NCI-H69 (cell line): Measurements from ENCODE around the gene ADAT3.

Source experiments
- DNase-seq: peaks from one replicate; lab custom pipeline; 2025; lab: John Stamatoyannopoulos, UW

ADAT3 gene

DNA sequence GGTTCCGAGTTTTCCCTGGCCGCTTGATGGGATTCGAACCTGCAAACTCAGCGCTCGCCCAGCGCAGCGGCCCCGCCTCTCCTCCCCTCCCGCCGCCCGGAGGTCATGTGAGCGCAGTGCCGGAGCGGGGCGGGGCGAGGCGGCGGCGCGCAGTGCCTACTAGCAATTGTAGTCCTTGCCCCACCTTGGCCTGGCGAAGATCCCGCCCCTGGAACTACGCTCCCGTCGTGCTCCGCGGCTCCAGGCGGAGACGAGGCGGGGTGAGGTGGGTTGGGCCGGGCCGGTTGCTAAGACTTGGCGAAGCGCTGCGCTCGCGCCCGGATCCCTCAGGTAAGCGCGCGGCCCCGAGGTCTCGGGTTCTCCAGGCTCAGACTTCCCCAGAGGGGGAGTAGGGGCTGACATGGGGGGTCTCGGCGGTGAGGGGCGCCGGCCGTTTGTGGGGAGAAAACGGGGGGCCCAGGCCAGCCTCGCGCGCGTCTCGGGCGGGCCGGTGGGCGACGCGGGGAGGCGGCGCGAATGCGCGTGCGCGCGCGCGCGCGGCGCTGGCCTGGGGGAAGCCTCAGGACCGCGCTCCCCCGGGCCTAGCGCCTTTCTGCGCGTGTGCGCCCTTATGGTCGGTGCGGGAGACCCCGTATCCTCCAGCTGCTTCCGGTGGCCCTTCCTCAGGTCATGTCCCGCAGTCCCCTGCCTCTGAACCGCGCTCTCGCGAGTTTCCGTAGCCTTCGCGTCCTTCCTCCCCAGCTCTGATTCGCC lies at the start of gene ADAT3, which contains the start of gene SCAMP4:
Gene ADAT3 (plus strand): TSS at position 290 of the 753 bp plus-strand sequence. CDS start 6,649 bp downstream, outside the sequence.
Gene SCAMP4 (plus strand): TSS at position 290 of the 753 bp plus-strand sequence. CDS start 9,621 bp downstream, outside the sequence.
- peak; percentile 99 for DNase-seq

DNA sequence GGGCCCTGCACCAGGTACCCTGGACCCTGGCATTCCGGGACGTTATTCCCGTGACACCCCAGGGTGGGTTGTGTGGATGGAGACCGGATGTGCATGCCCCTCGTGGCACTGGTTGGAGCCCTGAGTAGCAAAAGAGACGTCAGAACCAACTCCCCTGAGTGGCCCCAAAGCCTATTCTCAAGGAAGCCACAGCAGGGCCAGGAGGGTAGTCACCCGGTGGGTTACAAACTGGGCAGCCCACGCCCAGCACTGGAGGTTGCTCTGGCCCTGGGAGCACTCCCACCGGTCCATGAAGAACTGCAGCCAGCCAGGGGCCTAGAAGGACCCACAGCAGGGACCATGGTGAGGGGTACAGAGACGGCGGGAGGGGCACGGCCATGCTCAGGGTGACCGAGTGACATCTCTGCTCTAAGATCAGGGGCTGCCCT lies 49.4 kb upstream of the ADAT3 start:
- peak; percentile 48 for DNase-seq

DNA sequence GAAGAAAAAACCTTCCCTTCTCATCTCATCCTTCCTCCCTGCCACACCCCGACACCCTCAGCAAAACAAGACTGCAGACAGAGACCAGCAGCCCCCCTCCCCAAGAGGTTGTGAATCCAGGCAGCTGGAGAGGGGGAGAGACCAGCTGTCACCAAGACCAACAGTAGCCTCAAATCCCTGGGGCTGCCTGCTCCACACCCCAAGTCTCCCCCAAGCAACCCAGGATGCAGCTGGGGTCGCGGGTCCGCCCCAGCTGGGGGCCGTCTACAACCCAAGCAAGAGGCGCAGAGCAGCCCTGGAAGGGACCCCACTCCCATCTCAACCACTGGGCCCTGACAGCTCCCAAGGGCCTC lies 48.9 kb upstream of the ADAT3 start:
- DNase-seq, result peak; percentile 63

DNA sequence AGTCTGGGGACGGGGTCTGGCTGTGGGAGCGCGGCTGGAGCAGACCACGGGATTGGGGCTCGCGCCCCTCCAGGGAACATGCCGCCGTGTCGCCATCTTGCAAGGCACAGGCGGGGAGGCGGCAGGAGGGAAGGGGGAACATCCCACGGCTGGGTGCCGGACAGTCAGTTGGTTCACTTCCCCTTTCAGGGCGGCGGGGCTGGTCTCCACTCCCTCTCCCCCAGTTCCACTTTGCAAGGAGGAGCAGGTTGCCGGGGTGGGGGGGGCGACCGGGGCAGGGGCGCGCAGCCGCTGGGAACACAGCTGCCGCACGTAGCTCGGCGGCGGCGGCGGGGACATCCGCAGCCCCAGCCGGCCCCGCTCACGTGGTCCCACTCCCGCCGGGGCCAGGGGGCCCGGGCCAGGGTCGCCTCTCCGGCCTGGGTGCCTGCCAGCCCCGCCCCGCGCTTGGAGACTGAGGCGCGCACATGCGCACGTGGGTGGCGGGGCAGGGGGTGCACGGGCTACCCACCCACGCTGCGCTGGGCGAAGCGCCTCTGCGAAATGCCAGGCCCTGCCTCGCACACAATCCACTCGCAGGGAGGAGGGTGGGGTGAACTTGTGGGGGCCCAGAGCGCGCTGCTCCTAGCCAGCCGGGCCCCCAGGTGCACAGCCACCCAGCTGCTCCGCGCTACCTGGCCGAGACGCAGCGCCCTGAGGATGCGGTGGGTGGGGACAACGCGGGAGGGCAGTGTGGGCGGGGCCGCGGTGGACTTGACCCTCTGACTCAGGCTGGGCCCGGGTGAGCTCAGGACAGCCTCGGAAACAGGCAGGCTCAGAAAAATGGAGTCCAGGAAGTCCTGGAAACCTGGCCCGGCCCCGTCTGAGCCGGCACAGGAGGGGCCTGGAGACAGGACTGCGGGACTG lies 48.2 kb upstream of the ADAT3 start:
- peak; percentile 82 for DNase-seq

DNA sequence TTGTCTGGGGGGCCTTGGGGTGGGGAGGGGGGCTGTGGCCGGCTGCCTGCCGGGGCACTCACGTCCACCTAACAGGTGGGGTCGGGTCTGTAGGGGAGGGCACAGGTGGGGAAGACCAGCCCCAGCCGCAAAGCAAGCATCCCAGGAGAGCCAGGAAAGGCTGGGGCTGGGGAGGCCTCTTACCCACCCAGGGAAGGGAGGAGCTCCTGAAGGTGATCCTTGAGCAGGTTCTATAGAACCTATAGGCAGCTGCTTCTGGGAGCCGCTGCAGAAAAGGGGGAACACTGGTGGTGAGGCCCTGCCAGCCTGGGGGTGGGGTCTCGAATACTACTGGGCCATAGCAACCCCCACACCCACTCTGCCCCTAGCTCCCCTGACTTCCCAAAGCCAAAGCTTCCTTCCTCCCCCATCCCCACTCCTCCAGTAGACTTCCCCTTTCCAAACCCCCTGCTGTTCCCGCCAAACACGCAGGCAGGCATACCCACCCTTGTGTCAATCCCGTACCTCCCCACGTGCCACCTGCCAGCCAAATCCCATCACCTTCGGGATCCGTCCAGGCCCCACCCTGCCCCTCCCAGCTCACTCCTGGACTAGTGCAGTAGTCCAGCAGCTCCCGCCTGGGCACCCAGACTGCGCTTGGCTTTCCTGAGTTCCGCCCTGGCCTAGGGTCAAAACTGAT lies 47.4 kb upstream of the ADAT3 start:
- peak; percentile 54 for DNase-seq

DNA sequence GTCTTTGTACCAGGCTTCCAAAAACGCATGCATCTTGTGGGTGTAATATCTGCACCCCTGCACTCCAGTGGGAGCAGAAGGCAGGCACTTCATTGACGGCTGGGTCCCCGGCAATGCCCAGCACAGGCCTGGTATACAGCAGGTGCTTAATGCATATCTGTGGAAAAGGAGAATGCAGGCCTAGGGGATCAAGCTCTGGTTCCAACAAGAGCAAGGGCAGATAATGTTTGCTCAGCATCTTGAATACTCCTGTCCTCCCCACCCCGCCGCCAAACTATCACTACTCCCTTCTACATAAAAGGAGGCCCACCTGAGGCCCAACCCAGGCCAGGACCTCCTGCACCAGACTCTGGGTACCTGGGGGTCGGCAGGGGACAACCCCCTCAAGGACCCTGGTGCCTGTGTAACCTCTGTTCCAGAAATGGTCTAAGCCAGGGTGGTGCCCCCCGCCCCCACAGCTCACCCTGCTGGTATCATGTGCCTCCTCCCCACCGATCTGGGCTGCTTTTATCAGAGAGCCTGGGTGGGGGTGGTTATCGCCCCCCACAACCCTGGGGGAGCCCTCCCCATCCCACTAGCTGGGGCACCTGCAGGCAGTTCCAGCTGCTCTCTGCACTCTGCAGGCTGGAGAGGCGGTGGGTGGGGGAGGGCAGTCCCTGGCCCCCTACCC lies 46.7 kb upstream of the ADAT3 start:
- no peak for DNase-seq

DNA sequence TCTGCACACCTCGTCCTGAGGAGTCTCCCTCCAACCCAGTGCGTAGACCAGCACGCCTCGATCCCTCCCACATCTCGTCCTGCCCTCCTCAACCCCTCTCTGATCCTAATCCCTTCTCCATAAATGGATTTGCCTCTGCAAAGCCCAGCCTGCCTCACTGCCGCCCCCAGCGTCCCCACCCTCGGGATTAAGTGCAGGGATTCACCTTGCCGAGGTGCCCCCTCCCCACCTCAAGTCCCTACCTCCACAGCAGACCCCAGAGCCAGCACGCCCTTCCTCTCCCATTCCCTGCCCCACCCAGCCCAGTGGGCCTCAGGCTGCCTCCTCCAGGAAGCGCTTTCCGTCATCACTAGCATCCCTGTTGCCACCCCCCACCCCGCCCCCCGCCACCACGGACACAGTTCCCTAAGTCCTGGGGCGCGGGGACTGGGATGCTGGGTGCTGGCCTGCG lies 45.8 kb upstream of the ADAT3 start:
- DNase-seq, result no peak

DNA sequence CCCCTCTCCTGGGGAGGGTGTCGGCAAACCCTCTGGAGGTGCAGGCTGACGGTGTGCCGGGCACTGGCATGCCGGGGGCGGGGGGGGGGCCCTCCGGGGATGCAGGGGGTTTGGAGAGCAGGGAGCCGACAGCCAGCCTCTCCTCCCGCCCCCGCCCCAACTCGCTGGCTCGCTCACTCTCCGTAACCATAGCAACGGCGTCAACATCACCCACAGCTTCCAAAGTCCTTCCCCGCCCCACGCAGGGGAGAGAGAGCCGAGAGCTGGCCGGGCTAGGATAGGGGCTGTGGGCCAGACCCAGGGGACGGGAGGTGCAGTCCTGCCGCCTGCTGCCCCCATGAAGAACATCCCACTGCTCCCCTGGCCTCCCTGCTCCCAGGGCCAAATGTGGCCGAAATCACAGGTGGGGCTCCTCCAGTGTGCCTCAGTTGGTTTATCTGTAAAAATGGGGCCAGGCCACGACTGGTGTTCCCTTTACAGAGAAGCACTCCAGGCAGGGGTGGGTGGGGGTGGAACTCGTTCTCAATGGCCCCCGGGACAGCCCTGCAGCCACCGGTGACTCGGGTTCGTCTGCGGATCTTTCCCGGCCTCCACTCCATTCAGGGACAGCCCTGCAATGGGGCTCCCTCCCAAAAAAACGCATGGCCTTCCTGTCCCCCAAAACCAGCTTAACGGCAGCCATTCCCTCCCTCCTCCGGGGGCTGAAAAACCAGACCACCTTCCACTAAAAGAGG lies 45.0 kb upstream of the ADAT3 start:
- DNase-seq, result peak; percentile 86

DNA sequence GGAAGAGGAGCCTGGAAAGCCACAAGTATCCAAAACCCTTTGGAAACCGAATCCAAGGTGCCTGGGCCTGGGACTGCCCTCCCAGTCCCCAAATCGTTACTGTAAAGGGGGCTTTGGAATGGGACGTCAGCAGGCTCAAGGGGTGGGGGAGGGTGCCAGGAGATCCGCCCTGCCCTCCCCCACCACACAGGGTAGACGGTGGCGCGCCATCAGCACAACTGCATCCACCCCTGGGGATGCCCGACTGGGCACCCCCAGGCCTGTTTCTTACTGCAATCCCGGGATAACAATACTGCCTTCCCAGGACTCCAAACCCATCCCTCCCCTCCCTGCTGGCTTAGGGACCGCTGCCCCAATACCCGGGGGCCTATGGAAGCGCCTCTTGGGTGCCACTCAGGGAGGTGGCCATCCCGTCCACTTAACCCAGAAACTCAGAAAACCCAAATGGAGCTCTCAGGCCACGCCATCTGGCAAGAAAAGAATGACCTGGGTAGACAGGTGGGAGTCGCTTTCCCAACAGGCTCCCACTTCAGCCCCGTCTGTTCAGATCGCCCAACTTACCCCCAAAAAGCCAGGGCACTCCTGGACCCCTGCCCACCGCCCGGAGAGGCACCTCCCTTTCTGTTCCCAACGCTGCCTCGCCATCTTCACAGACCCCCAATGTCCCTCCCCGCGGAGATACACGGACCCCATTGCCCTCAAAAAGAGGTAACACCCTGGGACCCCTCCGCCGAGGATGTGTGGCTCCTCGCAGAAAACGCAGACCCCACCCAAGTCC lies 44.2 kb upstream of the ADAT3 start:
- DNase-seq, result peak; percentile 27

DNA sequence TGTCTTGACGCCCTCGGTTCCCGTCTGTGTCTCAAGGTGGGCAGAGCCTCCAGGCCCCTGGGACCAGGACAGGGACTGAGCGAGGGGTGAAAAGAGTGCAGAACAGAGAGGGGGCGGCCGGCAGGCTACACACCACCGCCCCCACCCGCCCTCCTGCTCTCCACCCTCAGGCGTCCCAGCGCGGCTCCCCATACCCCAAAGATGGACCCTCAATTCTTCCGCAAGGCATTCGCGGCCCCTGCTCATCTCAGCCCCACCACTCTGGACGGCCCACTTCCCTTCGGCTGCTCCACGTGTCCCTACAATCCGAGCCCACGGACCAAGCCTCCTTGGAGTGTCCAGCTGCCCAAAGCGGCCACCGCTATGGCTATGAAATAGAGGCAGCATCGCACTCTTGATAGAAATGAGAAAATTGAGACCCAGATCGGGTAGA lies 43.6 kb upstream of the ADAT3 start:
- DNase-seq, result peak; percentile 38

DNA sequence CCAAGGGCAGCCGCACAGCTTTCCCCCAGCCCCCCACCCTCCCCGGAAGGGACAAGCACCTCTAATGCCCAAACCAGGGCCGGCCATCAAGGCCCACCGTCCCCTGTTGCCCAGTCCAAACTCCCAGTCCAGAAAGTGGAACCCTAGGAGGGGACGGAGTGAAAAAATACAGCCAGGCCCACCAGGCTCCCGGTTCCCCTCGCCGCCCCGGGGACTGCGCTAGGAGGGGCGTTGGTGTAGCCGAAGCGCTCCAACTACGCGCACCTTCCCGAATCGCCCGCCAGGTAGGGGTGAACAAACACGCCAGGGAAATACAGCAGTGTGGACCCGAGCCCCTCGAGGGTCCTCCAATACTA lies 43.2 kb upstream of the ADAT3 start:
- no peak for DNase-seq

DNA sequence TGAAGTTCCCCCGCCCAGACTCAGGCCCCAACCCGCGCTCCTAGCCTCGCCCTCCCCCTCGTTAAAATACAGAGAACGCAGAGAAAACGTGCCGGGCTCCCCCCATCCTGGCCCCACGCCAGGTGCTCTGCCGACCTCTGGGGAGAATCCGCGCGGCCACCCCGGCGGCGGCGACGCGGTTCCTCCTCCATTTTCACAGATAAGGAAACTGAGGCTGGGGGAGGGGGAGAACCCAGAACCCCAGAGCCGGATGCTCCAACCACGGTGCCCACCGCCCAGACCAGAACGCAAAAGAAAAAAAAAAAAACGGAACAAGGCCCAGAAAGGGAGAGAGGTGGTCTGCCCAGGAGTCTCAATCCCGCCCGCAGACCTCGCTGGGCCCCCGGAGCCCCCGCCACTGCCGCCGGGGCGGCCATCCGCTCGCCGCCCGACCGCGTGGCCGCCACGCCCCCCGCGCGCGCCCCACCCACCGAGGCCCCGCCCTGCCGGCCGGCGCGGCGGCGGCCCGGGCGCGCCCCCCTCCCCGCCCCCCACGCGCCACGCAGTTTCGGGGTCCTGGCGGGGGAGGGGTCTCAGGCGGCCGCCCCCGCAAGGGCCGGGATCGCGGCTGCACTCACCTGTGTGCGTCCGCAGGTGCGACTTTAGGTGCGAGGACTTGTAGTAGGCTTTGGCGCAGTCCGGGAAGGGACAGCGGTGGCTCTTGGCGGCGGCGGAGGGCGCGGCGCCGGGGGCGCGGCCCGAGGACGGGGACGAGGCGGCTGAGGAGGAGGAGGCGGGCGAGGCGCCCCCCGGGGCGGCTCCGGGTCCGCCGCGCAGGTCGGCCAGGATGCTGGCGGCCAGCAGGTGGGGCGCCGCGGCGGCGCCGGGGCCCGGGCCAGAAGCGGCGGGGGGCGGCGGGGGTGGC lies 42.5 kb upstream of the ADAT3 start:
- DNase-seq, result peak; percentile 85

DNA sequence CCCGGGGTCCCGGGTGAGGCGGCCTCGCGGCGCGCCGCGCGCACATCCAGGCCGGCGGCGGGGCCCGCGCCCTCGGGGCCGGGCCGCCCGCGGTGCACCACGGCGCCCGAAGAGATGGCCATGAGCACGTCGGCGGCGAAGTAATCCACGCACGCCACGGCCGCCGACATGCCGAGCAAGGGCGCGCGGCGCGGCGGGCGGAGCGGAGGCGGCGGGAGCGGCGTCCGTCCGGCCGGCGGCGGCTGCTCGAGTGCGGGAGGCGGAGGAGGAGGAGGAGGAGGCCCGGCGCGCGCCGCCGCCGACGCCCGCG lies 41.9 kb upstream of the ADAT3 start, which contains the start of gene KLF16:
Gene KLF16 (minus strand): TSS at position 252 of the 310 bp plus-strand sequence. CDS start 82 bp downstream, at position 170.
- DNase-seq, result no peak

DNA sequence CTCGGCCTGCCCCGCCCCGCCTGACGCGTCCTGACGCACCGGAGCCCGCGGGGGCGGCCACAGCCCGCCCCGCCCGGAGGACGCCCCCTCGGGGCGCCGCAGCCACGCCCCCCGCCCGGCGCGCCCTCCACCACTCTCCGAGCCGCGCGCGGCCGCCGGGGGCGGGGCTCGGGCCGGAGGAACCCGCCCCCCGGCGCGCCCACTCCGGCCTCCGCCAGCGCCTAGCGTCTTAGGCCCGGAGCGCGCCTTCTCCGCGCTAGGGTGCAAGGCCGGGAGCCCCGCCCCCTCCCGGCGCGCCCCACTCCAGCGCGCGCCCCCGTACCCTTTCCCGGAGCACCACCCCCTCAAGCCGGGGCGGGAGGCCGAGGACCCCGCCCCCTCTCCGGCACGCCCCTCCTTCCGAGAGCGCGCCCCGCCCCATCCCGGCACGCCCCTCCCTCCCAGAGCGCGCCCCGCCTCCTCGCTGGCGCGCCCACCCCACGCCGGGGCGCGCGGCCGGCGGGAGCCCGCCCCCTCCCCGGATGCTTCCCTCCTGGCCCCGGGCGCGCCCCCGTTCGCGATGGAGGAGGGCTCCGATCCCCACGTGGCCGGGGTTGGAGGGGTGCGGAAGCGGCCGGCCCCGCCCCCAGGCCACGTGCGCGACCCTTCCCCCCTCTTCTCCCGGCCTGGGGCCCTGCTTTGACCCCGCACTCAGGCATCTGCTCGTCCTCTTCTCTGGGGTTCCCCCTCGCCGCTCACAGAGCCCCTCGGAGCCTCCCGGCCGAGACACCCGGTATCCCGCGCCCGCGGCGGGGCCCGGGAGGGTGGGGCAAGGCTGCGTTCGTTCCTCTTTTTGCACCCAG lies 41.3 kb upstream of the ADAT3 start:
- DNase-seq, result peak; percentile 100

DNA sequence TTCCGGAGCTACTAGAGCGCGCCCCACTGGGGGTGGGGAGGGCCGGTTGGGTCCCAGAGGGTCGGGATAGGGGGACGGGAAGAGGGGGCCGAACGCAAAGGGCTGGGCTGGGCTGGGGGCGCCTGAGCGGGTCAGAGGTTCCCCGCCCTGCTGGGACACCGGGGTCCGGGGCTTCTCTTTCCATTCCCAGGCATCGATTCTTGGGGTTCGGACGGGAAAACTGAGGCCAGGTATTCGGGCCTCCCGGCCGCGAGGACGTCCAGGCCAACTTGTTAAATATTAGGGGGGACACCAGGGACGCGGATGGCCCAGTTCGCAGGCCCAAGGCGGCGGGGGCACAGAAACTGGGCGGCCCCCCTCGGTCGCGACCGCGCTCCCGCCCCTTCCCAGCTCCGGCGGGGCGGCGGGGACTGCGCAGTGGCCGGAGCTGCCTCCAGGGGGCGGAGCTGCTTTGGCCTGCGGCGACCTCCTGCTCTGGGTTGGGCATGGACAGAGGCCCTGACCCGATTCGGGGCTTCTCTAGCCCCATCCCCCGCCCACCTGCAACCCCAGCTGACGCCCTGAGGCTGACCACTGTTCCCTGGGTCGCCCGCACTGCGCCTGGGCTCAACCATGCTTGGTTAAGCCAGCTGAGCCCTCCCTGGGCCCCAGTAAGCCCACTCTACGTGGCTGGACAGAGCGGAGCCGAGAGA lies 40.6 kb upstream of the ADAT3 start:
- peak; percentile 76 for DNase-seq

DNA sequence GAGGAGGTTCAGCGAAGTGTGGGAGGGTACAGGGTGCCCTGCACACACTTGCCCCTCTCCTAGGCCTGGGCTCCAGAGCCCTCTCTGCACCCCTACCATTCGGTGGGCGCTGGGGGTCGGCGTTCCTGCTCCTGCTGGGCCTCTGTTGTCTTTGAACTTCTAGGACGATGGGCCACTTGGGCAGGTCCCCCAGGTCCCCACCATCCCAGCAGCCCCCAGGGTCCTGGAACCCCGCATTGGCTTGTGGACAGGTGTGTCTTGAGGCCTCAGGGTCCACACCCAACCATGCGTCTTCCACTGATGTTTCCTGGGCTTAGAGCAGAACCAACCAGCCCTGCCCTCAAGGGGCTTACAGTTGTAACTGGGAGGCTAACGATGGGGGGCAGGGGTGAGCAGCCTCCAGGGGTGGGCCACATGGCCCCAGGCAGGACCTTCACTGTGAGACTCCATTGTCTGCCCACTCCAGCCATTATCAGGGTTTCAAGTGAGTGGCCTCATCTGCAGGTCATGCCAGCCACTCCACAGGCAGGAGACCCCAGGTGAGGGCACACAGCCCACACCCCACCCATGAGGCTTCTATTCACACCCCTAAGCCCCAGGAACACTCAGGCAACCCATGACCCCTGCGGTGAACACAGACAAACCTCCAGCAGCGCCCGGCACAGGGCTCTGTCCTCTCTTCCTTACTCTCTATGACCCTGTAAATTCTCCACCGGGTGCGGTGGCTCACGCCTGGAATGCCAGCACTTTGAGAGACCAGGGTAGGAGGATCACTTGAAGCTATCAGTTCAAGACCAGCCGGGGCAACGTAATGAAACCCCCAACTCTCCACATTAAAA lies 39.8 kb upstream of the ADAT3 start:
- DNase-seq, result no peak
